Mesenchymal stem cell (in vitro differentiated cells and primary cell): ENCODE data around the gene GARIN5B.

Experiments
- DNase-seq: peaks from one replicate; pipeline ENCODE4 v3.0.0-alpha.2; 2013
- H2AFZ ChIP-seq: one replicate; pipeline ENCODE4 v1.6.1; 2013; ENCODE audit warnings: low read depth, mild to moderate bottlenecking, control low read depth, inconsistent platforms, low read length, moderate library complexity
- H2AK5ac ChIP-seq: 2 replicates; pipeline ENCODE4 v1.6.1; 2013; ENCODE audit warnings: low read length, moderate library complexity, mild to moderate bottlenecking, inconsistent platforms; ENCODE audit not compliant: severe bottlenecking
- H2BK120ac ChIP-seq: one replicate; pipeline ENCODE4 v1.6.1; 2013; ENCODE audit warnings: low read depth, mild to moderate bottlenecking, inconsistent platforms, low read length, moderate library complexity
- H2BK12ac ChIP-seq, 2 experiments: one replicate each; pipeline ENCODE4 v1.6.1; 2013; ENCODE audit warnings: inconsistent platforms in 2 of 2, low read length in 2 of 2, mild to moderate bottlenecking in 2 of 2, moderate library complexity in 2 of 2, control low read depth in 1 of 2
- H2BK15ac ChIP-seq: one replicate; pipeline ENCODE4 v1.6.1; 2013; ENCODE audit warnings: mild to moderate bottlenecking, low read depth, inconsistent platforms; ENCODE audit not compliant: poor library complexity, severe bottlenecking
- H2BK5ac ChIP-seq: 2 replicates; pipeline ENCODE4 v1.6.1; 2013; ENCODE audit warnings: low read depth, mild to moderate bottlenecking, low read length, control low read depth, inconsistent platforms; ENCODE audit not compliant: poor library complexity, severe bottlenecking
- H3K14ac ChIP-seq, 2 experiments: one replicate each; pipeline ENCODE4 v1.6.1; 2013; ENCODE audit warnings: inconsistent platforms in 2 of 2, low read length in 2 of 2, control low read depth in 1 of 2, mild to moderate bottlenecking in 1 of 2, moderate library complexity in 1 of 2
- H3K18ac ChIP-seq, 2 experiments: one replicate each; pipeline ENCODE4 v1.6.1; 2013; ENCODE audit warnings: inconsistent platforms in 2 of 2, low read length in 2 of 2, control low read depth in 1 of 2, low read depth in 1 of 2, mild to moderate bottlenecking in 1 of 2
- H3K23ac ChIP-seq, 2 experiments: one replicate each; pipeline ENCODE4 v1.6.1; 2013; ENCODE audit warnings: inconsistent platforms in 2 of 2, low read length in 2 of 2, mild to moderate bottlenecking in 2 of 2, moderate library complexity in 2 of 2, control low read depth in 1 of 2
- H3K27ac ChIP-seq: 2 replicates; pipeline ENCODE4 v1.5.1; 2013; ENCODE audit warnings: mild to moderate bottlenecking, moderate library complexity, low read length, control low read depth, inconsistent platforms; ENCODE audit not compliant: poor library complexity, severe bottlenecking
- H3K27me3 ChIP-seq, 2 experiments: 2 replicates each; pipeline versions ENCODE4 v1.6.1 to v1.7.0; 2013; ENCODE audit warnings: low read length in 2 of 2, mild to moderate bottlenecking in 2 of 2, moderate library complexity in 2 of 2, control low read depth in 1 of 2, inconsistent platforms in 1 of 2; ENCODE audit not compliant: control insufficient read depth in 1 of 2, insufficient read depth in 1 of 2
- H3K36me3 ChIP-seq, 2 experiments: 2 replicates each; pipeline versions ENCODE4 v1.6.1 to v1.7.0; 2013; ENCODE audit warnings: low read length in 2 of 2, control low read depth in 1 of 2, inconsistent platforms in 1 of 2, low read depth in 1 of 2, mild to moderate bottlenecking in 1 of 2; ENCODE audit not compliant: insufficient read depth in 2 of 2, control insufficient read depth in 1 of 2
- H3K4ac ChIP-seq, 2 experiments: one replicate each; pipeline ENCODE4 v1.6.1; 2013; ENCODE audit warnings: inconsistent platforms in 2 of 2, low read length in 2 of 2, mild to moderate bottlenecking in 2 of 2, moderate library complexity in 2 of 2, control low read depth in 1 of 2, low read depth in 1 of 2
- H3K4me1 ChIP-seq: 2 replicates; pipeline ENCODE4 v1.6.1; 2013; ENCODE audit warnings: low read depth, low read length, control low read depth; ENCODE audit not compliant: control insufficient read depth, insufficient read depth
- H3K4me2 ChIP-seq: 2 replicates; pipeline ENCODE4 v1.6.1; 2013; ENCODE audit warnings: low read length, mild to moderate bottlenecking, inconsistent platforms; ENCODE audit not compliant: poor library complexity, severe bottlenecking
- H3K4me3 ChIP-seq, 2 experiments: 2 replicates each; pipeline versions ENCODE4 v1.5.1 to v1.7.0; 2013; ENCODE audit warnings: low read length in 2 of 2, mild to moderate bottlenecking in 2 of 2, control low read depth in 1 of 2, low read depth in 1 of 2; ENCODE audit not compliant: insufficient read depth in 1 of 2
- H3K79me1 ChIP-seq: replicated peaks from 2 replicates; pipeline ENCODE4 v1.6.1; 2013; ENCODE audit warnings: mild to moderate bottlenecking, control low read depth, low read length, inconsistent platforms; ENCODE audit not compliant: poor library complexity, severe bottlenecking
- H3K9ac ChIP-seq: 2 replicates; pipeline ENCODE4 v1.7.0; 2013; ENCODE audit warnings: mild to moderate bottlenecking, low read length, moderate library complexity
- H3K9me3 ChIP-seq: 2 replicates; pipeline ENCODE4 v1.7.0; 2013; ENCODE audit warnings: mild to moderate bottlenecking, low read length; ENCODE audit not compliant: control insufficient read depth
- H4K8ac ChIP-seq: one replicate; pipeline ENCODE4 v1.6.1; 2013; ENCODE audit warnings: inconsistent platforms, mild to moderate bottlenecking, low read length, moderate library complexity
- H4K91ac ChIP-seq: one replicate; pipeline ENCODE4 v1.6.1; 2013; ENCODE audit warnings: mild to moderate bottlenecking, low read length, inconsistent platforms
- WGBS: methylation state at CpG from one replicate; pipeline ENCODE4 v1.1.7; 2013; ENCODE audit warnings: mixed read lengths; 5-methylcytosine and 5-hydroxymethylcytosine counted together

Gene GARIN5B

DNA sequence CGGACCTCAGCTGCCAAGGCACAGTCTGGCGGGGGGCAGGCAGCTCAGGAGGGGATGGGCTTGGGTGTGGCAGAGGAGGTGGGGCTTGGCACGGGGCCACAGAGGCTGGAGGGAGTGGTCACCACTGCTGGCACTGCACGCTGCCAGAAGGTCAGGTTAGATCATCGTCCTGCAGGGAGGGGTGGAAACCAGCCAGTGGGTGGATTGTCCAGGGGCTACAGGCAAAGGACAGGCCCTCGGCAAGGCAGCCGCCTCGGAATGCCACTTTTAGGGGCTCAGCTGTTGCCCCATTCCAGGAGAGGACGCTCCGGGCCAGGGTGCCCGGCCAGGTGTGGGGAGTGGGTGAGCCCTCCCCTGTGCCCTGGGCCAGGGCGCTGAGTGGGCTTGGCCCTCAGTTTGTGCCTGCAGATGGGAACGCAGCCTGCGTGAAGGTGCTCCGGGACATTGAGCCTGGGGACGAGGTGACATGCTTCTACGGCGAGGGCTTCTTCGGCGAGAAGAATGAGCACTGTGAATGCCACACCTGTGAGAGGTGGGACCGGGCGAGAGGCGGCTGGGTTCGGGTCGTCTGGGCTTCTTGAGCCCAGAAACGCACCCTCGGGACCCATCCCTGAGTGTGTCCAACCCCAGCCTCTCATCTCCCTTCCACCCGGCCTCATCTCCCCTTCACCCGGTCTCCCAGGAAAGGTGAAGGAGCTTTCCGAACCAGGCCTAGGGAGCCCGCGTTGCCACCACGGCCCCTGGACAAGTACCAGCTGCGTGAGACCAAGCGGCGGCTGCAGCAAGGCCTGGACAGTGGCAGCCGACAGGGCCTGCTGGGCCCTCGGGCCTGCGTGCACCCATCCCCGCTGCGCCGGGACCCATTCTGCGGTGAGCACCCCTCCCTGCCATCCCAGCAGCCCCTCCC lies 17.0 kb downstream of the GARIN5B start:
- no peak overlapping the region for H2BK12ac ChIP-seq
- H2AFZ ChIP-seq, result no peak overlapping the region
- peaks cover 7% of the 10 kb centered on the region for H3K79me1 ChIP-seq
- no peak overlapping the region for H2BK5ac ChIP-seq
- H3K4me2 ChIP-seq, result no peak overlapping the region
- peaks cover 39% of the 10 kb centered on the region for H3K4me1 ChIP-seq
- H3K14ac ChIP-seq, result no peak overlapping the region
- H3K18ac ChIP-seq, result no peak overlapping the region
- H2BK120ac ChIP-seq, result no peak overlapping the region
- no peak overlapping the region for H3K23ac ChIP-seq
- no peaks in the 10 kb centered on the region for H3K9me3 ChIP-seq
- no peak overlapping the region for H3K27ac ChIP-seq
- H2BK15ac ChIP-seq, result no peak overlapping the region
- no peak for DNase-seq
- peaks cover 16 to 66% of the 10 kb centered on the region in 2 experiments for H3K36me3 ChIP-seq
- WGBS, result 94% methylated on average over 43 of the region's 43 CpGs
- peak overlapping the region; percentile 40 for H4K91ac ChIP-seq
- no peak overlapping the region for H2AK5ac ChIP-seq
- peak overlapping the region in 1 of 2 experiments; percentile 51 for H3K4me3 ChIP-seq
- no peak overlapping the region for H3K4ac ChIP-seq
- H3K9ac ChIP-seq, result peak overlapping the region; percentile 38
- H4K8ac ChIP-seq, result peak overlapping the region; percentile 15
- peaks cover 0 to 9% of the 10 kb centered on the region in 2 experiments for H3K27me3 ChIP-seq

DNA sequence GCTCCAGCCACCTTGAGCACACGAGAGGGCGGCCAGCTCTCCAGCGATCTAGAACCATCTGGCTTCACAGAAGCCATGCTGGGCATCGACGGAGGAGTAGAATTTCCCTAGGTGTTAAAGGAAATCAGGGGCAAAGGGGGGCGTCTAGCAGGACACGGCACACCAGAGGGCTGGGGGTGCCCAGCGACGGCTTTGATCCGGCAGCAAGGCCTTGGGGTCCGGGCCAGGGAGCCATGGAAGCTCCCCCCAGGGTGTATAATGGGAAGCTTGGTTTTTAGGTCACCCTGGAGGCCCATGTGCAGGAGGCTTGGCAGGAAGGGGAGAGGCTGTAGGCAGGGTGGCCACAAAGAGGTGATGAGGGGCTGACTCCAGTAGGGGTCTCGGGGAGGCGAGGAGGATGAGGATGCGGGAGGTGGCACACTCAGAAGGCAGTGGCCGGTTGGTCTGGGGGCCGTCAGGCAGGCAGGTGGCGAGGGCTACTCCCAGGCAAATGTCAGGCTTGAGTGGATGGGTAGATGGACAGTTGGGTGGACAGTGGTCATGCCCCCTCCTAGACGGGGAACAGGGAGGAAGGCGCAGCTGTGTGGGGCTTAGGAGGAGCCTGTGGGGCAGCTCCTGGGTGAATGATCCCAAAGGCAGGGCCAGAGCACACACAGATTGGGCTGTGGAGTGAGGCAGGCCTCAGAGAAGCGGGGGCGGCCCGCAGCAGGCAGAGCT lies 17.8 kb downstream of the GARIN5B start:
- Histone ChIP-seq H3K36me3 (peaks cover 16 to 66% of the 10 kb centered on the region in 2 experiments), H2BK15ac (no peak overlapping the region), H3K9ac (peak overlapping the region; percentile 38), H3K4me3 (no peak overlapping the region), H2BK5ac (no peak overlapping the region), H4K91ac (peak overlapping the region; percentile 40), H3K27ac (no peak overlapping the region), H3K27me3 (peaks cover 0 to 2% of the 10 kb centered on the region in 2 experiments), H3K4me2 (no peak overlapping the region), H2BK12ac (no peak overlapping the region), H2AK5ac (no peak overlapping the region), H3K14ac (no peak overlapping the region), H4K8ac (peak overlapping the region; percentile 15), H3K9me3 (no peaks in the 10 kb centered on the region), H3K18ac (no peak overlapping the region), H3K79me1 (peaks cover 12% of the 10 kb centered on the region), H3K4me1 (peaks cover 46% of the 10 kb centered on the region), H2BK120ac (no peak overlapping the region), H2AFZ (no peak overlapping the region), H3K4ac (no peak overlapping the region), H3K23ac (no peak overlapping the region)
- 91% methylated on average over 22 of the region's 22 CpGs for WGBS
- DNase-seq, result no peak

DNA sequence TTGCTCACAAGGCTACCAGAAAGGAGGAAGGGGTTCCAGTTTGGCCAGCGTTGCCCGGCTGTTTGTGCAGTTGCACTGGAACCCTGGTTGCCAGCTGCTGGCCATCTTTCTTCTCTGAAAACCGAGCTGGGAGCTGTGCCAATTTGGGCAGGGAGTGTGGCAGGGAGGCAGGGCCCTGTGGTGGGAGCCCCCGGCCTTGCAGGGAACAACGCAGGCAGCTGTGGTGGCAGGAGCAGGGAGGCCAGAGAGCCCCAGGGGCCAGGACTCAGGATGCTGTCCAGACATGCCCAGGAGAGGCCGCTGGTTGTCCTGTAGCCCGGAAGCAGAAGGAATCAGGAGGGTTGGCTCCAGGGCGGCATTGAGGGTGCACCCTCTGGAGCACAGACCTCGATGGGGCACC lies 18.6 kb downstream of the GARIN5B start:
- H2BK120ac ChIP-seq, result no peak overlapping the region
- H3K27me3 ChIP-seq, result no peaks in the 10 kb centered on the region
- no peak overlapping the region for H2BK15ac ChIP-seq
- no peak overlapping the region for H3K23ac ChIP-seq
- peaks cover 16 to 66% of the 10 kb centered on the region in 2 experiments for H3K36me3 ChIP-seq
- no peaks in the 10 kb centered on the region for H3K9me3 ChIP-seq
- no peak for DNase-seq
- H3K4me1 ChIP-seq, result peaks cover 48% of the 10 kb centered on the region
- H3K14ac ChIP-seq, result no peak overlapping the region
- 92% methylated on average over 9 of the region's 9 CpGs for WGBS
- peaks cover 14% of the 10 kb centered on the region for H3K79me1 ChIP-seq
- H3K18ac ChIP-seq, result no peak overlapping the region
- no peak overlapping the region for H4K91ac ChIP-seq
- no peak overlapping the region for H3K4me3 ChIP-seq
- no peak overlapping the region for H3K4ac ChIP-seq
- no peak overlapping the region for H2AFZ ChIP-seq
- no peak overlapping the region for H3K9ac ChIP-seq
- no peak overlapping the region for H3K27ac ChIP-seq
- H2BK5ac ChIP-seq, result no peak overlapping the region
- H3K4me2 ChIP-seq, result no peak overlapping the region
- H4K8ac ChIP-seq, result peak overlapping the region; percentile 35
- H2BK12ac ChIP-seq, result no peak overlapping the region
- no peak overlapping the region for H2AK5ac ChIP-seq
